Peyer's patch (tissue), 4 donors: Measurements from ENCODE around the gene LMTK3. TPM values are rescaled to one million over a fixed set of nuclear protein-coding genes. Genes with fewer than 3 reads are reported as not detected.

Experiments used
- DNase-seq, 3 donors: peaks; one replicate each; pipeline ENCODE4 v3.0.0-alpha.2; 2017 to 2019
- H3K27ac ChIP-seq, 4 donors: fragments of 200-600 bp; sonication (generic); one replicate each; pipeline ENCODE4 v1.5.1; 2016 to 2019
- H3K27me3 ChIP-seq, 2 donors: fragments of 200-600 bp; sonication (generic); one replicate each; pipeline ENCODE4 v1.5.1; 2019
- H3K36me3 ChIP-seq, 3 donors: fragments of 200-600 bp; sonication (generic); one replicate each; pipeline ENCODE4 v1.5.1; 2016 to 2019
- H3K4me1 ChIP-seq, 4 donors: fragments of 200-600 bp; sonication (generic); one replicate each; pipeline ENCODE4 v1.5.1; 2016 to 2019
- H3K4me3 ChIP-seq, 4 donors: fragments of 200-600 bp; sonication (generic); 1 replicate in 3 of 4; 2 replicates in 1 of 4; pipeline ENCODE4 v1.5.1; 2016 to 2019; ENCODE audit warnings: mild to moderate bottlenecking in 1 of 4
- H3K9me3 ChIP-seq, 4 donors: fragments of 200-600 bp; sonication (generic); one replicate each; pipeline ENCODE4 v1.5.1; 2016 to 2019; ENCODE audit warnings: mild to moderate bottlenecking in 1 of 4
- CTCF ChIP-seq, 6 experiments: fragments of 450-650 bp in 4 of 6; fragments of 200-600 bp in 2 of 6; sonication (generic) in 1 of 6; IDR thresholded peaks; one replicate each; pipeline ENCODE4 v1.5.1; 2017 to 2019; ENCODE audit warnings: antibody characterized with exemption in 6 of 6, mild to moderate bottlenecking in 3 of 6, moderate library complexity in 1 of 6
- POLR2A ChIP-seq, 2 donors: fragments of 450-650 bp; IDR thresholded peaks; one replicate each; pipeline ENCODE4 v1.5.1; 2017; ENCODE audit warnings: antibody characterized with exemption in 2 of 2, mild to moderate bottlenecking in 2 of 2, moderate library complexity in 2 of 2
- total RNA-seq, 4 donors: library from RNA; depleted of rRNA; stranded (reverse); fragments of >200 nt; gene quantifications; one replicate each; pipeline ENCODE4 v1.1.0, GENCODE V29; 2016

LMTK3 gene
- total RNA-seq, 4 donors from 2014 or later = 8.2 to 17.6 (median 12.8) TPM

DNA sequence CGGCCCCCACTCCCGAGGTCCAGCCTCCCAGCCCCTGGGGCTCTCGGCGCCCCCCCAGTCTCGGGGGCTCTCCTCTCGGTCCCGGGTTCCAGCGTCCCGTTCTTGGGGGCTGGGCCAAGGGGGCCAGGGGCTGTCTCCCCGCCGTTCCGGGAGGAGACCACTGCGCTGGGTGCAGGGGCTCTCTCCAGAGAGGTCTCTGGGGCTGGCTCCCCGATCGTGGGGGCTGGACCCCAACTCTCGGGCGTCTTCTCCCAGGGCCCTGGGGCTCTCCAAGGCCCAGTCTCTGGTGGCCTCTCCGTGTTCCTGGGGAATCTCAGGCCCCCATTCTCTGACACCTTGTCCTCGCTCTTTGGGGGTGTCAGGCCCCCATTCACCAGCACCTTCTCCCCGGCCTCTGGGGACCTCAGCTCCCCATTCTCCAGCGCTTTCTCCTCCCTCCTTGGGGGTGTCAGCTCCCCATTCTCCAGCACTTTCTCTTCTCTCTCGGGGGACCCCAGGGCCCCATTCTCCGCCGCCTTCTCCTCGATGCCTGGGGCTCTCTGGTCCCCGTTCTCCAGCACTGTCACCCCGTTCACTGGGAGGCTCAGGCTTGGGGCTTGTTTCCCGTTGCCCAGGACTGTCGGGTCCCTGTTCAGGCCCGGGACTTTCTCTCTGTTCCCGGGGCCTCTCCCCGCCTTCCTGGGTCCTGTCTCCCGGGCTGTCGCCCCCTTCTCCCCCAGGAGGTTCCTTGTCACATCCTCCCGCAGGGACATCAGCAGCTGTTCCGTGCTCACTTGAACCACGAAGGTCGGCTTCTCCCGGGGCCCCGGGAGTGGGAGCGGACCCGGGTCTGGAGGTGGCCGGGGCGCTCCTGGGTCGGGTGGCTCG, 13.7 kb downstream of the LMTK3 start:
- H3K4me3 ChIP-seq = peak overlapping the region in 2 of 4 donors; percentile 10 to 32
- peaks cover 3 to 34% (median 8%) of the 10 kb centered on the region in 4 donors for H3K4me1 ChIP-seq
- H3K9me3 ChIP-seq = peaks cover 0 to 5% (median 0%) of the 10 kb centered on the region in 4 donors
- H3K27ac ChIP-seq = no peak overlapping the region
- H3K27me3 ChIP-seq = no peaks in the 10 kb centered on the region
- DNase-seq = peak in 1 of 3 donors; percentile 43
- no peaks in the 10 kb centered on the region for H3K36me3 ChIP-seq
- no peak for TF ChIP-seq CTCF (IDR thresholded peaks at IDR 0.05)
- TF ChIP-seq POLR2A (IDR thresholded peaks at IDR 0.05) = no peak

DNA sequence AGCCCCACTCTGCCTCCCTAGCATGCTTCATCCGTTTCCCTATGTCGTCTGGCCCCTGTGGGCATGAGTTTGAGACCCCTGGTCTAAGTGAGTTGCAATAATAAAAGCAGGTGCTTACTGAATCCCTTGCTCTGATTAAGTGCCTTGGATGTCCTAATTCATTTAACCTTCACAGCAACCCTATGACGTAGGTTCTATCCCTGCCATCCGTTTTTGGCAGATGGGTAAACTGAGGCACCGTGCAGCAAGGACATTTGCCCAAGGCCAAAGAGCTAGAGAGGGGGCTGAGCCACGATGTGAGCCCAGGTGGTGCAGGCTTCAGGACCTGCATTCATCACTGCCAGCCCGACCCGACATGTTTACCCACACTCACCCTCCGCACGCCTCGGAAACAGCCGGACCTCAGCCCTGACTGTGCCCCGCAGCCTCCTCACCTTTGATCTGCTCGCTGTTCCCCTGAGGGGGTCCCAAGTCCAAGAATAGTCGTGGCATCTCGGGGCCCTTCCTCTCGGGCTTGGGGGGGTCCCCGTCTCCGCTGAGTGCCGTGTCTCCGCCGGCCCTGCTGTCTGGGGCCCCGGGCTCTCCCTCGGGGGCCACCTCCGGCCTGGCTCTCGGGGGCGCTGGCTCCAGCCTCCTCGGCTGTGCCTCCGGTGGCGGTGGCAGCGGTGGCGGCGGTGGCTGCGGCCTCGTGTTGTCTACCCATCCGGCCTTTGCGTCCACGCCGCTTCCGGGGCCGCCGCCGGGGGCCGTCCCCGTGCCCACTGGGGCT, 14.5 kb downstream of the LMTK3 start:
- DNase-seq = no peak
- Histone ChIP-seq H3K4me1 (peaks cover 3 to 38% (median 9%) of the 10 kb centered on the region in 4 donors), H3K27me3 (no peaks in the 10 kb centered on the region), H3K36me3 (no peaks in the 10 kb centered on the region), H3K27ac (no peak overlapping the region), H3K9me3 (peaks cover 0 to 7% (median 0%) of the 10 kb centered on the region in 4 donors), H3K4me3 (peak overlapping the region in 2 of 4 donors; percentile 10 to 32)
- TF ChIP-seq CTCF (IDR thresholded peaks at IDR 0.05) (no peak), POLR2A (IDR thresholded peaks at IDR 0.05) (no peak)

- TF ChIP-seq CTCF (IDR thresholded peaks at IDR 0.05) (no peak), POLR2A (IDR thresholded peaks at IDR 0.05) (no peak)
- no peaks in the 10 kb centered on the region for H3K36me3 ChIP-seq
- peaks cover 7 to 51% (median 14%) of the 10 kb centered on the region in 4 donors for H3K4me1 ChIP-seq
- DNase-seq = peak in 1 of 3 donors; percentile 72
- H3K27me3 ChIP-seq = no peaks in the 10 kb centered on the region
- peaks cover 0 to 7% (median 0%) of the 10 kb centered on the region in 4 donors for H3K9me3 ChIP-seq
- no peak overlapping the region for H3K4me3 ChIP-seq
- H3K27ac ChIP-seq = peak overlapping the region in 2 of 4 donors; percentile 34 to 56
These were observed 16.2 kb downstream of the LMTK3 start for GRCh38 chr19:48495396-48495795.

- Histone ChIP-seq H3K9me3 (peaks cover 0 to 7% (median 0%) of the 10 kb centered on the region in 4 donors), H3K36me3 (no peaks in the 10 kb centered on the region), H3K27me3 (no peaks in the 10 kb centered on the region), H3K4me3 (peak overlapping the region; percentile 43 to 90 (median 54)), H3K27ac (peak overlapping the region in 3 of 4 donors; percentile 59 to 91 (median 79)), H3K4me1 (peaks cover 7 to 56% (median 17%) of the 10 kb centered on the region in 4 donors)
- TF ChIP-seq CTCF (IDR thresholded peaks at IDR 0.05) (no peak), POLR2A (IDR thresholded peaks at IDR 0.05) (no peak)
- no peak for DNase-seq
These were observed 17.8 kb downstream of the LMTK3 start for GRCh38 chr19:48493718-48494401.
